ENCODE results near the gene PRDX5.

- TF ChIP-seq CTCF (IDR thresholded peaks at IDR 0.05; ENCODE audit: low read length) = no peak
- no peak for TF ChIP-seq EZH2phosphoT487 (IDR thresholded peaks at IDR 0.05; ENCODE audit: low read length)
These were observed 53.3 kb downstream of the PRDX5 start for GRCh38 chr11:64371201-64371600.

Data from MM.1S (cell line).